ENCODE measurements around the gene PCMTD2. TPM values are rescaled to one million over a fixed set of nuclear protein-coding genes. Genes with fewer than 3 reads are reported as not detected.

PCMTD2 gene
- total and polyA plus RNA-seq, 2 experiments from 2014 or later = 33.8 to 76.1 TPM

- no peaks in the 10 kb centered on the region for H3K79me2 ChIP-seq (replicated peaks; ENCODE audit: insufficient read depth)
- H3K4me1 ChIP-seq (ENCODE audit: insufficient read depth) = peaks cover 10% of the 10 kb centered on the region
- H3K27me3 ChIP-seq (ENCODE audit: insufficient read depth) = no peaks in the 10 kb centered on the region
- no peak overlapping the region for H3K4me2 ChIP-seq
- H2AFZ ChIP-seq = no peak overlapping the region
- ATAC-seq (no peak), DNase-seq (ENCODE audit: low spot score) (no peak)
- no peaks in the 10 kb centered on the region for H4K20me1 ChIP-seq (replicated peaks; ENCODE audit: insufficient read depth)
- H3K27me3 Mint-ChIP-seq (ENCODE audit: insufficient read depth, low read depth, poor library complexity) = peaks cover 8% of the 10 kb centered on the region
- no peaks in the 10 kb centered on the region for H3K9me3 Mint-ChIP-seq
- no peak overlapping the region for H3K4me3 Mint-ChIP-seq
- H3K9me2 ChIP-seq (ENCODE audit: insufficient read depth) = no peaks in the 10 kb centered on the region
- TF ChIP-seq CTCF (conservative IDR thresholded peaks at IDR 0.05; ENCODE audit: low read depth in 2 of 2) = no peak
- TF ChIP-seq POLR2AphosphoS5 (IDR thresholded peaks at IDR 0.05; ENCODE audit: low read depth) = no peak
- TF ChIP-seq JUNB (IDR thresholded peaks at IDR 0.05; ENCODE audit: unreplicated experiment) = no peak
- no peak for TF ChIP-seq EZH2phosphoT487 (IDR thresholded peaks at IDR 0.05; ENCODE audit: unreplicated experiment)
- TF ChIP-seq EZH2 (IDR thresholded peaks at IDR 0.05; ENCODE audit: low read depth, unreplicated experiment) = no peak
- no peak for TF ChIP-seq REST (IDR thresholded peaks at IDR 0.05; ENCODE audit: unreplicated experiment)
- TF ChIP-seq NANOG (IDR thresholded peaks at IDR 0.05; ENCODE audit: borderline replicate concordance) = no peak
- no peak for TF ChIP-seq ZNF462 (CRISPR knock-in tag; IDR thresholded peaks at IDR 0.05)
- no peaks in the 10 kb centered on the region for H3K36me3 Mint-ChIP-seq (ENCODE audit: low read depth)
- H3K27ac Mint-ChIP-seq = no peak overlapping the region
- no peak overlapping the region for H3K27ac ChIP-seq (ENCODE audit: low read depth)
- H3F3A ChIP-seq (replicated peaks; ENCODE audit: low read depth) = no peaks in the 10 kb centered on the region
- peaks cover 23% of the 10 kb centered on the region for H3K4me1 Mint-ChIP-seq
- no peaks in the 10 kb centered on the region for H3K36me3 ChIP-seq (ENCODE audit: insufficient read depth)
- H3K4me3 ChIP-seq = no peak overlapping the region
Measured at GRCh38 chr20:64226686-64227580, 28.6 kb upstream of the PCMTD2 start.
